Endothelial cell of umbilical vein (primary cell): ENCODE measurements around the gene GLDC. TPM values are rescaled to one million over a fixed set of nuclear protein-coding genes. Genes with fewer than 3 reads are reported as not detected.

Experiments
- BruUV-seq: library from RNA; stranded (reverse); fragments of 400-500 nt; replicated peaks from 2 replicates; lab custom pipeline; 2021; lab: Mats Ljungman, UMichigan
- CTCF ChIA-PET: fragments of 300-600, 350-600 bp; sonication (Branson Sonifier 250); formaldehyde crosslinking; loops from one replicate; lab custom pipeline; 2021; ENCODE audit warnings: antibody characterized with exemption, inconsistent platforms; lab: Charles Lee
- POLR2A ChIA-PET: fragments of 300-600, 350-600 bp; sonication (Branson Sonifier 250); formaldehyde crosslinking; loops from one replicate; lab custom pipeline; 2021; ENCODE audit warnings: antibody characterized with exemption, inconsistent platforms; lab: Charles Lee
- DNase-seq: peaks from one replicate; pipeline ENCODE4 v3.0.0-alpha.2; 2011; ENCODE audit warnings: low read depth, low spot score
- FAIRE-seq: peaks from 2 replicates; lab custom pipeline; 2011; peaks lifted over from hg19 to GRCh38; lab: Jason Lieb, UNC
- H2AFZ ChIP-seq: 2 replicates; pipeline ENCODE4 v1.6.0; 2012; ENCODE audit warnings: low read depth, low read length, control low read depth, inconsistent platforms
- H3K27ac ChIP-seq: 2 replicates; pipeline ENCODE4 v1.5.1; 2011; ENCODE audit warnings: low read depth, mild to moderate bottlenecking, control low read depth, low read length, moderate library complexity; ENCODE audit not compliant: insufficient read depth
- H3K27me3 ChIP-seq, 2 experiments: 2 replicates each; pipeline versions ENCODE4 v1.6.0 to v1.6.1; 2011; ENCODE audit warnings: low read length in 2 of 2, mixed read lengths in 1 of 2; ENCODE audit not compliant: control insufficient read depth in 2 of 2, insufficient read depth in 2 of 2
- H3K36me3 ChIP-seq, 2 experiments: 2 replicates in 1 of 2; 3 replicates in 1 of 2; pipeline ENCODE4 v1.5.1; 2011; ENCODE audit warnings: low read length in 2 of 2, mild to moderate bottlenecking in 1 of 2, moderate library complexity in 1 of 2; ENCODE audit not compliant: control insufficient read depth in 2 of 2, insufficient read depth in 2 of 2; ENCODE audit errors: extremely low read depth in 1 of 2
- H3K4me1 ChIP-seq: 3 replicates; pipeline ENCODE4 v1.5.1; 2011; ENCODE audit warnings: mild to moderate bottlenecking, low read length; ENCODE audit not compliant: control insufficient read depth, insufficient read depth; ENCODE audit errors: extremely low read depth
- H3K4me2 ChIP-seq: 2 replicates; pipeline ENCODE4 v1.6.1; 2011; ENCODE audit warnings: low read length, control low read depth, mixed read lengths; ENCODE audit not compliant: insufficient read depth
- H3K4me3 ChIP-seq, 3 experiments: fragments of 200-600 bp in 1 of 3; sonication (generic), shearing (Covaris generic) in 1 of 3; replicated peaks in 1 of 3; 2 replicates each; pipeline ENCODE4 v1.5.1; 2011 to 2016; ENCODE audit warnings: control low read depth in 3 of 3, low read length in 3 of 3, mild to moderate bottlenecking in 2 of 3, inconsistent platforms in 1 of 3, low read depth in 1 of 3, moderate library complexity in 1 of 3; ENCODE audit not compliant: insufficient read depth in 1 of 3
- H3K79me2 ChIP-seq: 2 replicates; pipeline ENCODE4 v1.6.0; 2012; ENCODE audit warnings: low read length, inconsistent platforms; ENCODE audit not compliant: control insufficient read depth, insufficient read depth
- H3K9ac ChIP-seq: replicated peaks from 2 replicates; pipeline ENCODE3; 2011; ENCODE audit warnings: low read length, control low read depth; ENCODE audit not compliant: insufficient read depth; ENCODE audit errors: extremely low read depth
- H3K9me1 ChIP-seq: replicated peaks from 3 replicates; pipeline ENCODE4 v1.6.0; 2011; ENCODE audit warnings: mild to moderate bottlenecking, low read length; ENCODE audit not compliant: control insufficient read depth, insufficient read depth; ENCODE audit errors: extremely low read depth
- H3K9me3 ChIP-seq: replicated peaks from 2 replicates; pipeline ENCODE4 v1.5.1; 2012; ENCODE audit warnings: low read length, inconsistent platforms; ENCODE audit not compliant: control insufficient read depth, insufficient read depth
- H4K20me1 ChIP-seq: replicated peaks from 2 replicates; pipeline ENCODE3; 2011; ENCODE audit warnings: mild to moderate bottlenecking, low read length; ENCODE audit not compliant: control insufficient read depth, insufficient read depth; ENCODE audit errors: extremely low read depth
- EZH2 ChIP-seq: IDR thresholded peaks from 2 replicates; pipeline ENCODE4 v1.6.1; 2012; ENCODE audit warnings: borderline replicate concordance, low read depth, mild to moderate bottlenecking, moderate library complexity, low read length, inconsistent platforms; ENCODE audit not compliant: severe bottlenecking
- FOS ChIP-seq: IDR thresholded peaks from 2 replicates; pipeline ENCODE4 v1.6.1; 2011; ENCODE audit warnings: mild to moderate bottlenecking, low read length, moderate library complexity, borderline replicate concordance; ENCODE audit not compliant: insufficient read depth
- GATA2 ChIP-seq: IDR thresholded peaks from 2 replicates; pipeline ENCODE4 v1.7.0; 2011; ENCODE audit warnings: low read depth, mild to moderate bottlenecking, moderate library complexity, mixed read lengths, low read length; ENCODE audit not compliant: insufficient read length, insufficient read depth
- JUN ChIP-seq: IDR thresholded peaks from 2 replicates; pipeline ENCODE4 v1.6.1; 2011; ENCODE audit warnings: borderline replicate concordance, low read depth; ENCODE audit not compliant: insufficient read length, insufficient read depth
- MYC ChIP-seq: IDR thresholded peaks from one replicate; pipeline ENCODE4 v1.6.1; 2011; ENCODE audit warnings: mild to moderate bottlenecking, low read depth, low read length
- POLR2A ChIP-seq: IDR thresholded peaks from 2 replicates; pipeline ENCODE4 v1.6.1; 2012; ENCODE audit warnings: low read depth, mild to moderate bottlenecking, control low read depth, low read length
- POLR2AphosphoS5 ChIP-seq: IDR thresholded peaks from 2 replicates; pipeline ENCODE4 v1.6.1; 2012; ENCODE audit warnings: low read depth, mild to moderate bottlenecking, control low read depth, low read length, moderate library complexity; ENCODE audit not compliant: insufficient read depth
- dilution Hi-C: fragments of 300-500 bp; cut with MboI; formaldehyde crosslinking; loops from one replicate; pipeline ENCODE4 v1.15.0; 2019; ENCODE audit warnings: low sequenced_read_pairs; ENCODE audit not compliant: extremely low pct_ligation_motif_present
- intact Hi-C: fragments of 100-400 bp; cut with micrococcal nuclease; formaldehyde crosslinking; loops from one replicate; pipeline ENCODE4 v1.10.0; 2022
- polyA plus RNA-seq, 4 experiments: library from polyadenylated mRNA; depleted of rRNA in 3 of 4; stranded (reverse) in 3 of 4; unstranded in 1 of 4; fragments of >200 nt; gene quantifications; 2 replicates each; pipeline versions ENCODE4 v1.2.1 to v1.2.3, GENCODE V29; 2011 to 2012; ENCODE audit warnings: missing spikeins in 1 of 4
- total RNA-seq: library from RNA; stranded (reverse); gene quantifications from 2 replicates; pipeline ENCODE4 v1.2.3, GENCODE V29; 2021
- TF ChIP-seq, protein P1 (sequence below): IDR thresholded peaks from 2 replicates; pipeline ENCODE4 v1.6.1; 2011; ENCODE audit not compliant: insufficient read depth, insufficient read length
- TF ChIP-seq, protein P2 (sequence below), 2 donors: IDR thresholded peaks; 1 replicate in 1 of 2; 2 replicates in 1 of 2; pipeline ENCODE4 v1.5.1; 2011; ENCODE audit warnings: low read length in 2 of 2, mild to moderate bottlenecking in 2 of 2, moderate library complexity in 2 of 2, control low read depth in 1 of 2, inconsistent platforms in 1 of 2, low read depth in 1 of 2; ENCODE audit not compliant: insufficient read depth in 1 of 2; ENCODE audit errors: extremely low read depth in 1 of 2

The GLDC gene
- total and polyA plus RNA-seq, 2 donors (not counting 3 experiments of a cell fraction or from before 2014, with no cell fraction given) = 1.8 to 2.6 TPM

DNA sequence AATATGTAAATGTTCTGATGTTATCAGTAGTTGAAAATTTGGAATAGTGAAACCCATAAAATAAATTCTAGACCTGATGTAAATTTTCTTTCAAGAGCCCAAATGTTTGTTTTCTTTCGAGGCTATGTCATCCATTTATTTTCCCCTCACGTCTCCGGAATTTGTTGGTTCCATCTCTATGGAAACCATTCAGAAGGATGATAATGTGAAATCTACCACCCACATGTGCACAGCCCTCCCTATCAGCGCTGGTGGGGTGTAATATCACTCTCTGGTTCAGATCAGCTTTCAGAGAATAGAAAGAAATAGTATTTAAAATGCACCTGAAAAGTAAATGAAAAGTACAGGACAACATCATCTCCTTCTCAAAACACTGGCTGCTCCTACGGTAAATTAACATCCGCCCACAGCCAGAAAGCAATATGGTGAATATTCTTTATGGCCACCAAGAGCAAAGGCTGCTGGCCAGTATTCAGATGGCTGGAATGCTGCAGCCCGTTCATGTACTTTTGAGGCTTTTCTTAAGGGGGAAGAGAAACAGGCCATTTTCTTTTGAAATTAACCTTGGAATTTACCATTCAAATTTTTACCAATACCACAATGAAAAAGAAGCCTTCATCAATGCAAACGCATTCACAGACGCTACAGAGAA lies 28.5 kb downstream of the GLDC start:
- no peak overlapping the region for H3K27ac ChIP-seq
- H3K4me2 ChIP-seq = no peak overlapping the region
- peaks cover 0 to 7% of the 10 kb centered on the region in 2 experiments for H3K27me3 ChIP-seq
- no peak for DNase-seq
- no peaks in the 10 kb centered on the region for H4K20me1 ChIP-seq
- no peaks in the 10 kb centered on the region for H3K9me3 ChIP-seq
- CTCF ChIA-PET = interaction anchor here (1.4 kb wide), 1 partner anchor 122 kb away, joined by 3 read pairs; no protein-coding TSS in a partner anchor
- no peak overlapping the region for H3K4me3 ChIP-seq
- no peaks in the 10 kb centered on the region for H3K4me1 ChIP-seq
- no peak for FAIRE-seq
- BruUV-seq = no TSS peak
- TF ChIP-seq, protein P1, sequence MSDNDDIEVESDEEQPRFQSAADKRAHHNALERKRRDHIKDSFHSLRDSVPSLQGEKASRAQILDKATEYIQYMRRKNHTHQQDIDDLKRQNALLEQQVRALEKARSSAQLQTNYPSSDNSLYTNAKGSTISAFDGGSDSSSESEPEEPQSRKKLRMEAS = no peak
- TF ChIP-seq EZH2 = no peak
- H3K79me2 ChIP-seq = no peaks in the 10 kb centered on the region
- dilution Hi-C loops = no loop called here
- no peak overlapping the region for H3K9ac ChIP-seq
- POLR2A ChIA-PET = no interaction called here
- intact Hi-C loops = no loop called here
- H3K36me3 ChIP-seq = no peaks in the 10 kb centered on the region
- H2AFZ ChIP-seq = no peak overlapping the region
- H3K9me1 ChIP-seq = no peaks in the 10 kb centered on the region

DNA sequence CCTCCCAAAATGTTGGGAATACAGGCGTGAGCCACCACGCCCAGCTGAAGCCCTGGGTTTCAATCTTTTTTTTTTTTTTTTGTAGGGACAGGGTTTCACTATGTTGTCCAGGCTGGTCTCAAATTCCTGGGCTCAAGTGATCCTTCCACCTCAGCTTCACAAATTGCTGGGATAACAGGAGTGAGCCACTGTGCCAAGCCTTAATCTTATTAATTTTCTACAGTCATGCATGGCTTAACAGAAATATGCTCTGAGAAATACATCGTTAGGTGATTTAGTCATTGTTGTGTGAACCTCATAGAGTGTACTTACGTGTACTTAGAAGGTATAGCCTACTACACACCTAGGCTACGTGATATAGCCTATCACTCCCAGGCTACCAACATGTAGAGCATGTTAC lies 31.0 kb downstream of the GLDC start:
- Histone ChIP-seq H3K36me3 (no peaks in the 10 kb centered on the region), H4K20me1 (no peaks in the 10 kb centered on the region), H3K27ac (no peak overlapping the region), H3K9me3 (no peaks in the 10 kb centered on the region), H3K4me3 (no peak overlapping the region), H3K9me1 (no peaks in the 10 kb centered on the region), H2AFZ (no peak overlapping the region), H3K79me2 (no peaks in the 10 kb centered on the region), H3K27me3 (peaks cover 0 to 8% of the 10 kb centered on the region in 2 experiments), H3K9ac (no peak overlapping the region), H3K4me2 (no peak overlapping the region), H3K4me1 (no peaks in the 10 kb centered on the region)
- intact Hi-C loops = no loop called here
- DNase-seq = no peak
- ChIA-PET POLR2A (no interaction called here), CTCF (no interaction called here)
- no peak for FAIRE-seq
- BruUV-seq = no TSS peak
- no peak for TF ChIP-seq FOS
- TF ChIP-seq, protein P1 = no peak
- TF ChIP-seq, protein P2, sequence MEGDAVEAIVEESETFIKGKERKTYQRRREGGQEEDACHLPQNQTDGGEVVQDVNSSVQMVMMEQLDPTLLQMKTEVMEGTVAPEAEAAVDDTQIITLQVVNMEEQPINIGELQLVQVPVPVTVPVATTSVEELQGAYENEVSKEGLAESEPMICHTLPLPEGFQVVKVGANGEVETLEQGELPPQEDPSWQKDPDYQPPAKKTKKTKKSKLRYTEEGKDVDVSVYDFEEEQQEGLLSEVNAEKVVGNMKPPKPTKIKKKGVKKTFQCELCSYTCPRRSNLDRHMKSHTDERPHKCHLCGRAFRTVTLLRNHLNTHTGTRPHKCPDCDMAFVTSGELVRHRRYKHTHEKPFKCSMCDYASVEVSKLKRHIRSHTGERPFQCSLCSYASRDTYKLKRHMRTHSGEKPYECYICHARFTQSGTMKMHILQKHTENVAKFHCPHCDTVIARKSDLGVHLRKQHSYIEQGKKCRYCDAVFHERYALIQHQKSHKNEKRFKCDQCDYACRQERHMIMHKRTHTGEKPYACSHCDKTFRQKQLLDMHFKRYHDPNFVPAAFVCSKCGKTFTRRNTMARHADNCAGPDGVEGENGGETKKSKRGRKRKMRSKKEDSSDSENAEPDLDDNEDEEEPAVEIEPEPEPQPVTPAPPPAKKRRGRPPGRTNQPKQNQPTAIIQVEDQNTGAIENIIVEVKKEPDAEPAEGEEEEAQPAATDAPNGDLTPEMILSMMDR (IDR thresholded peaks at IDR 0.05; ENCODE audit: extremely low read depth in 1 of 2, insufficient read depth in 1 of 2, low read depth in 1 of 2, low read length in 2 of 2) = no peak
- no peak for TF ChIP-seq POLR2AphosphoS5
- no peak for TF ChIP-seq MYC
- TF ChIP-seq POLR2A = no peak
- no peak for TF ChIP-seq GATA2
- TF ChIP-seq JUN = no peak
- no peak for TF ChIP-seq EZH2
- dilution Hi-C loops = no loop called here
